Trophoblast cell (in vitro differentiated cells and primary cell): ENCODE results near the gene ZNF765.
A peak's percentile ranks its signal among the peaks of the same experiment; 100 is the strongest.
"Not testable (repeated sequence)": the region's sequence is repeated elsewhere in the genome, so short reads cannot be mapped to it uniquely, and the experiment has no call there.

ENCODE experiments used
- DNase-seq, 2 donors: peaks; one replicate each; pipeline ENCODE4 v3.0.0-alpha.2; 2016
- H2AFZ ChIP-seq: 2 replicates; pipeline ENCODE4 v1.6.1; 2013; ENCODE audit warnings: low read length, moderate library complexity, mild to moderate bottlenecking; ENCODE audit not compliant: insufficient read depth, poor library complexity
- H2AK5ac ChIP-seq: 2 replicates; pipeline ENCODE4 v1.6.1; 2013; ENCODE audit warnings: mild to moderate bottlenecking, low read length
- H2BK120ac ChIP-seq: 2 replicates; pipeline ENCODE4 v1.6.1; 2013; ENCODE audit warnings: low read length, mild to moderate bottlenecking, moderate library complexity; ENCODE audit not compliant: insufficient read depth, poor library complexity
- H2BK12ac ChIP-seq: 2 replicates; pipeline ENCODE4 v1.6.1; 2013; ENCODE audit warnings: mild to moderate bottlenecking, low read length, moderate library complexity
- H2BK5ac ChIP-seq: 2 replicates; pipeline ENCODE4 v1.6.1; 2013; ENCODE audit warnings: low read length, low read depth, moderate library complexity, mild to moderate bottlenecking; ENCODE audit not compliant: poor library complexity
- H3K14ac ChIP-seq: 2 replicates; pipeline ENCODE4 v1.6.1; 2013; ENCODE audit warnings: mild to moderate bottlenecking, low read length
- H3K18ac ChIP-seq: 2 replicates; pipeline ENCODE4 v1.6.1; 2013; ENCODE audit warnings: mild to moderate bottlenecking, low read length
- H3K23ac ChIP-seq: 2 replicates; pipeline ENCODE4 v1.6.1; 2013; ENCODE audit warnings: low read length
- H3K27ac ChIP-seq: 2 replicates; pipeline ENCODE4 v1.5.1; 2013; ENCODE audit warnings: low read depth, mild to moderate bottlenecking, inconsistent platforms, low read length, moderate library complexity
- H3K27me3 ChIP-seq: 2 replicates; pipeline ENCODE4 v1.6.1; 2013; ENCODE audit warnings: inconsistent platforms, mild to moderate bottlenecking, low read length, moderate library complexity; ENCODE audit not compliant: insufficient read depth
- H3K36me3 ChIP-seq, 2 experiments: 1 replicate in 1 of 2; 2 replicates in 1 of 2; pipeline ENCODE4 v1.6.1; 2013; ENCODE audit warnings: low read length in 2 of 2, mild to moderate bottlenecking in 2 of 2, moderate library complexity in 1 of 2; ENCODE audit not compliant: insufficient read depth in 2 of 2, control insufficient read depth in 1 of 2
- H3K4ac ChIP-seq: 2 replicates; pipeline ENCODE4 v1.6.1; 2013; ENCODE audit warnings: low read depth, mild to moderate bottlenecking, low read length, moderate library complexity
- H3K4me1 ChIP-seq, 2 experiments: 1 replicate in 1 of 2; 2 replicates in 1 of 2; pipeline ENCODE4 v1.6.1; 2013; ENCODE audit warnings: low read length in 2 of 2, mild to moderate bottlenecking in 2 of 2, moderate library complexity in 1 of 2; ENCODE audit not compliant: insufficient read depth in 2 of 2, control insufficient read depth in 1 of 2
- H3K4me2 ChIP-seq: 2 replicates; pipeline ENCODE4 v1.6.1; 2013; ENCODE audit warnings: inconsistent platforms, mild to moderate bottlenecking, low read length, moderate library complexity
- H3K4me3 ChIP-seq: 2 replicates; pipeline ENCODE4 v1.5.1; 2013; ENCODE audit warnings: mild to moderate bottlenecking, low read depth, low read length, inconsistent platforms
- H3K79me1 ChIP-seq: one replicate; pipeline ENCODE4 v1.6.1; 2013; ENCODE audit warnings: low read length
- H3K79me2 ChIP-seq: 2 replicates; pipeline ENCODE4 v1.6.1; 2013; ENCODE audit warnings: low read length, mild to moderate bottlenecking; ENCODE audit not compliant: control insufficient read depth, insufficient read depth, poor library complexity
- H3K9ac ChIP-seq: 2 replicates; pipeline ENCODE4 v1.6.1; 2013; ENCODE audit warnings: mild to moderate bottlenecking, low read length
- H3K9me3 ChIP-seq: 2 replicates; pipeline ENCODE4 v1.6.1; 2013; ENCODE audit warnings: low read depth, mild to moderate bottlenecking, control low read depth, inconsistent platforms, low read length; ENCODE audit not compliant: insufficient read depth
- H4K12ac ChIP-seq: 2 replicates; pipeline ENCODE4 v1.6.1; 2013; ENCODE audit warnings: low read depth, mild to moderate bottlenecking, low read length, moderate library complexity
- H4K8ac ChIP-seq: 2 replicates; pipeline ENCODE4 v1.6.1; 2013; ENCODE audit warnings: low read depth, mild to moderate bottlenecking, low read length, moderate library complexity
- H4K91ac ChIP-seq: one replicate; pipeline ENCODE4 v1.6.1; 2013; ENCODE audit warnings: low read depth, mild to moderate bottlenecking, low read length, moderate library complexity
- WGBS: extraction: QIAGEN DNeasy Blood & Tissue Kit; methylation state at CpG from one replicate; pipeline ENCODE4 v1.1.7; 2013; ENCODE audit warnings: missing lambda C conversion rate; ENCODE audit not compliant: insufficient read length, insufficient coverage; ENCODE audit errors: extremely low coverage; 5-methylcytosine and 5-hydroxymethylcytosine counted together

ZNF765 gene

DNA sequence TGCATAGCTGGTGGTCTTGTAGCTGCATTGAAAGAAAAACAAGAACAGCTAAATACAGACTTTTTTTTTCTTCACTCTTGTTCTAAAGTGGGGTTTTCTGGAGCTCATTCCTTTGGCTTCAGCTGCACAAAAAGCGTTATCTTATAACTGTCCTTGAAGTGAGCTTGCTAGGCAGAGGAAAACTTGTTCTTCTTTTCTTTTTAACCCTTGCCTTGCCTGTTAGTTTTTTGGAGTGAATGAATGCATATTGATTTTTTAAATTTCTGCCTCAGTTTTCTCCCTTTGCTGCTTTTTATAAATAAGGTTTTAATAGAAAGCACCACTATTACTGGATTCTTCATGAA is 1.5 kb downstream of the ZNF765 start:
- Histone ChIP-seq H3K23ac (no peak overlapping the region), H2AFZ (no peak overlapping the region), H2BK5ac (no peak overlapping the region), H3K18ac (no peak overlapping the region), H2BK12ac (no peak overlapping the region), H3K79me1 (peaks cover 8% of the 10 kb centered on the region), H2AK5ac (no peak overlapping the region), H3K4me2 (peak overlapping the region; percentile 50), H3K27ac (no peak overlapping the region), H3K4me1 (peaks cover 3 to 5% of the 10 kb centered on the region in 2 experiments), H3K36me3 (peaks cover 18 to 20% of the 10 kb centered on the region in 2 experiments), H2BK120ac (no peak overlapping the region), H3K9ac (no peak overlapping the region), H4K8ac (no peak overlapping the region), H3K4ac (no peak overlapping the region), H4K91ac (no peak overlapping the region), H3K9me3 (no peaks in the 10 kb centered on the region), H3K4me3 (no peak overlapping the region), H4K12ac (no peak overlapping the region), H3K27me3 (no peaks in the 10 kb centered on the region), H3K14ac (no peak overlapping the region), H3K79me2 (peaks cover 6% of the 10 kb centered on the region)
- no CpG with 5 or more reads among the region's 1 CpG for WGBS
- no peak for DNase-seq

GRCh38 chr19:53397918-53398317 is 3.0 kb downstream of the ZNF765 start:
- not testable (repeated sequence) for H4K12ac ChIP-seq, H3K79me1 ChIP-seq, H2AFZ ChIP-seq, H2AK5ac ChIP-seq, H3K14ac ChIP-seq, H2BK12ac ChIP-seq, H3K9ac ChIP-seq, H3K79me2 ChIP-seq, H3K9me3 ChIP-seq, H3K23ac ChIP-seq, H4K8ac ChIP-seq, H3K4me3 ChIP-seq, H3K18ac ChIP-seq, H3K4ac ChIP-seq, H3K4me2 ChIP-seq, H3K27me3 ChIP-seq, H3K4me1 ChIP-seq, H2BK5ac ChIP-seq, H4K91ac ChIP-seq, H2BK120ac ChIP-seq, H3K27ac ChIP-seq
- DNase-seq = peak; percentile 55 to 72
- H3K36me3 ChIP-seq = peaks cover 27 to 30% of the 10 kb centered on the region in 2 experiments
- WGBS = no CpG with 5 or more reads among the region's 1 CpG

DNA sequence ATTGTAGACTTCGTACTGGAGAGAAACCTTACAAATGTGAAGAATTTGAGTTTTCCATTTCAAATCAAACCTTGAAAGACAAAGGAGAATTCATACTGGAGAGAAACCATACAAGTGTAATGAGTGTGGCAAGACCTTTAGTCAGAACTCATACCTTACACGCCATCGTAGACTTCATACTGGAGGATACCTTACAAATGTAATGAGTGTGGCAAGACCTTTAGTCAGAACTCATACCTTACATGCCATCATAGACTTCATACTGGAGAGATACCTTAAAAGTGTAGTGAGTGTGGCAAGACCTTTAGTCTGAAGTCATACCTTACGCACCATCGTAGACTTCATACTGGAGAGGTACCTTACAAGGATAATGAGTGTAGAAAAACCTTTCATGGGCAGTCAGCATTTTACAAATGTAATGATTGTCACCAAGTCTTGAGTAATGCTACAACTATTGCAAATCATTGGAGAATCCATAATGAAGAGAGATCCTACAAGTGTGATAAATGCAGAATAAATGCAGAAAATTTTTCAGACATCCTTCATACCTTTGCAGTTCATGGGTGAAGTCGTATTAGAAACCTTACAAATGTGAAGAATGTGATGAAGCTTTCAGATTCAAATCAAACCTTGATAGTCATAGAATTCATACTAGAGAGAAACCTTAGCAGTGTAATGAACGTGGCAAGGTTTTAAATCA is 14.7 kb downstream of the ZNF765 start:
- no CpG with 5 or more reads among the region's 7 CpGs for WGBS
- Histone ChIP-seq H3K79me1 (no peaks in the 10 kb centered on the region), H3K36me3 (peaks cover 18 to 27% of the 10 kb centered on the region in 2 experiments), H3K27me3 (no peaks in the 10 kb centered on the region), H4K8ac (no peak overlapping the region), H3K9me3 (peaks cover 10% of the 10 kb centered on the region), H3K14ac (no peak overlapping the region), H3K23ac (no peak overlapping the region), H4K91ac (no peak overlapping the region), H2BK12ac (no peak overlapping the region), H3K18ac (no peak overlapping the region), H3K4ac (no peak overlapping the region), H3K9ac (no peak overlapping the region), H3K4me3 (no peak overlapping the region), H3K4me1 (no peaks in the 10 kb centered on the region), H3K4me2 (no peak overlapping the region), H2BK120ac (no peak overlapping the region), H2AK5ac (no peak overlapping the region), H2AFZ (no peak overlapping the region), H3K27ac (no peak overlapping the region), H3K79me2 (no peaks in the 10 kb centered on the region), H4K12ac (no peak overlapping the region), H2BK5ac (no peak overlapping the region)
- peak; percentile 61 to 89 for DNase-seq

GRCh38 chr19:53420520-53421315 is 25.8 kb downstream of the ZNF765 start:
- H4K12ac ChIP-seq, H3K4me1 ChIP-seq, H3K9me3 ChIP-seq, H3K14ac ChIP-seq, H3K79me1 ChIP-seq, H3K9ac ChIP-seq, H3K27me3 ChIP-seq, H2BK120ac ChIP-seq, H3K4me2 ChIP-seq, H4K91ac ChIP-seq, H2BK12ac ChIP-seq, H3K79me2 ChIP-seq, H3K18ac ChIP-seq, H3K23ac ChIP-seq, H2AK5ac ChIP-seq, H3K4me3 ChIP-seq, H3K36me3 ChIP-seq, H3K4ac ChIP-seq, H2AFZ ChIP-seq: not testable (repeated sequence)
- no CpG with 5 or more reads among the region's 11 CpGs for WGBS
- Histone ChIP-seq H3K27ac (peak overlapping the region; percentile 74), H2BK5ac (peak overlapping the region; percentile 27), H4K8ac (peak overlapping the region; percentile 24)
- DNase-seq = peak; percentile 96 to 98
